Measurements from ENCODE around the gene DNAH14. TPM values are rescaled to one million over a fixed set of nuclear protein-coding genes. Genes with fewer than 3 reads are reported as not detected.

DNAH14 gene
- total and polyA plus RNA-seq, 2 experiments from 2014 or later = 55.3 to 80.2 TPM

DNA sequence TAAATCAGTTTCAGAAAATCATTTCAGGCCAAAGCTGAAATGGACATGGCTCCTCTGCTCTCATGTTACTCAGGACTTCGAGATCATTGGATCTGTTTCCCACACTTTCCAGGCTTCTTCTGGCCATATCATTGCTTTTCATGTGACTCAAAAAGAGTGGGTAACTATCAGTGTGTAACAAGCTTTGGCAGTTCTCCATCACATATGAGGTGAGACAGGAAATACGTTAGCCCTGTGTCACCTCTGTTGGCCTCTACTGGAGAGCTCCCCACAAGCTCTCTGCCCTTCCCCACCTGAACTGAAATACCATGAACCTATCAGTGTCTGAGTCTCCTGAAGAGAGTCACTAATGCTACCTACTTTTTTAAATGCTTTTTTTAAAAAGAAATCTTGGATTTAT is 370.1 kb downstream of the DNAH14 start:
- Histone ChIP-seq H3K4me2 (no peak overlapping the region), H3F3A (replicated peaks; ENCODE audit: low read depth) (no peaks in the 10 kb centered on the region), H3K36me3 (ENCODE audit: insufficient read depth) (no peaks in the 10 kb centered on the region), H3K27ac (ENCODE audit: low read depth) (no peak overlapping the region), H3K4me3 (no peak overlapping the region), H3K27me3 (ENCODE audit: insufficient read depth) (no peaks in the 10 kb centered on the region), H3K9me2 (ENCODE audit: insufficient read depth) (no peaks in the 10 kb centered on the region), H3K79me2 (replicated peaks; ENCODE audit: insufficient read depth) (no peaks in the 10 kb centered on the region), H4K20me1 (replicated peaks; ENCODE audit: insufficient read depth) (no peaks in the 10 kb centered on the region), H2AFZ (no peak overlapping the region), H3K4me1 (ENCODE audit: insufficient read depth) (no peaks in the 10 kb centered on the region)
- no peak overlapping the region for H3K27ac Mint-ChIP-seq
- H3K4me1 Mint-ChIP-seq = no peaks in the 10 kb centered on the region
- no peak for ATAC-seq
- H3K9me3 Mint-ChIP-seq = peaks cover 5% of the 10 kb centered on the region; the same call in 2 of the 3 replicates
- H3K36me3 Mint-ChIP-seq (ENCODE audit: low read depth) = no peaks in the 10 kb centered on the region
- DNase-seq (ENCODE audit: low spot score) = no peak
- TF ChIP-seq, protein P1, sequence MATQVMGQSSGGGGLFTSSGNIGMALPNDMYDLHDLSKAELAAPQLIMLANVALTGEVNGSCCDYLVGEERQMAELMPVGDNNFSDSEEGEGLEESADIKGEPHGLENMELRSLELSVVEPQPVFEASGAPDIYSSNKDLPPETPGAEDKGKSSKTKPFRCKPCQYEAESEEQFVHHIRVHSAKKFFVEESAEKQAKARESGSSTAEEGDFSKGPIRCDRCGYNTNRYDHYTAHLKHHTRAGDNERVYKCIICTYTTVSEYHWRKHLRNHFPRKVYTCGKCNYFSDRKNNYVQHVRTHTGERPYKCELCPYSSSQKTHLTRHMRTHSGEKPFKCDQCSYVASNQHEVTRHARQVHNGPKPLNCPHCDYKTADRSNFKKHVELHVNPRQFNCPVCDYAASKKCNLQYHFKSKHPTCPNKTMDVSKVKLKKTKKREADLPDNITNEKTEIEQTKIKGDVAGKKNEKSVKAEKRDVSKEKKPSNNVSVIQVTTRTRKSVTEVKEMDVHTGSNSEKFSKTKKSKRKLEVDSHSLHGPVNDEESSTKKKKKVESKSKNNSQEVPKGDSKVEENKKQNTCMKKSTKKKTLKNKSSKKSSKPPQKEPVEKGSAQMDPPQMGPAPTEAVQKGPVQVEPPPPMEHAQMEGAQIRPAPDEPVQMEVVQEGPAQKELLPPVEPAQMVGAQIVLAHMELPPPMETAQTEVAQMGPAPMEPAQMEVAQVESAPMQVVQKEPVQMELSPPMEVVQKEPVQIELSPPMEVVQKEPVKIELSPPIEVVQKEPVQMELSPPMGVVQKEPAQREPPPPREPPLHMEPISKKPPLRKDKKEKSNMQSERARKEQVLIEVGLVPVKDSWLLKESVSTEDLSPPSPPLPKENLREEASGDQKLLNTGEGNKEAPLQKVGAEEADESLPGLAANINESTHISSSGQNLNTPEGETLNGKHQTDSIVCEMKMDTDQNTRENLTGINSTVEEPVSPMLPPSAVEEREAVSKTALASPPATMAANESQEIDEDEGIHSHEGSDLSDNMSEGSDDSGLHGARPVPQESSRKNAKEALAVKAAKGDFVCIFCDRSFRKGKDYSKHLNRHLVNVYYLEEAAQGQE (IDR thresholded peaks at IDR 0.05; ENCODE audit: unreplicated experiment) = no peak
- no peak for TF ChIP-seq EZH2 (IDR thresholded peaks at IDR 0.05; ENCODE audit: low read depth, unreplicated experiment)
- TF ChIP-seq CREB1 (CRISPR knock-in tag; IDR thresholded peaks at IDR 0.05; ENCODE audit: low read depth) = no peak
- no peak for TF ChIP-seq JUNB (IDR thresholded peaks at IDR 0.05; ENCODE audit: unreplicated experiment)
- H3K27me3 Mint-ChIP-seq (ENCODE audit: insufficient read depth, low read depth, poor library complexity) = peaks cover 3% of the 10 kb centered on the region
- no peak overlapping the region for H3K4me3 Mint-ChIP-seq

DNA sequence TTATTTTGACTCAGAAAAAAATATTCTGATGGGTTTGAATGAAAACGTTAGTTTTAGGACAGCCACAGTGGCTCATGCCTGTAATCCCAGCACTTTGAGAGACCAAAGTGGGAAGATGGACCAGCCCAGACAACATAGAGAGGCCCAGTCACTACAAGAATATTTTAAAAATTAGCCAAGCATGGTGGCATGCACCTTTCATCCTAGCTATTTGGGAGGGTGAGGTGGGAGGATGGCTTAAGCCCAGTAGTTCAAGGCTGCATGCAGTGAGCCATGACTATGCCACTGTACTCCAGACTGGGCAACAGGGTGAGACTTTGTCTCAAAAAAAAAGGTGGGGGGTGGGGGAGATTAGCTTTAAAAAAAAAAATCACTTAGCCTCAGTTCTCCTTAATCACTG is 370.9 kb downstream of the DNAH14 start:
- peaks cover 3% of the 10 kb centered on the region for H3K27me3 Mint-ChIP-seq (ENCODE audit: insufficient read depth, low read depth, poor library complexity)
- H3K9me3 Mint-ChIP-seq = no peaks in the 10 kb centered on the region
- no peaks in the 10 kb centered on the region for H3K36me3 ChIP-seq (ENCODE audit: insufficient read depth)
- H2AFZ ChIP-seq = no peak overlapping the region
- H3K9me2 ChIP-seq (ENCODE audit: insufficient read depth) = no peaks in the 10 kb centered on the region; the same call in 1 of the 2 replicates
- H4K20me1 ChIP-seq (replicated peaks; ENCODE audit: insufficient read depth) = no peaks in the 10 kb centered on the region
- no peak overlapping the region for H3K4me3 Mint-ChIP-seq
- no peaks in the 10 kb centered on the region for H3F3A ChIP-seq (replicated peaks; ENCODE audit: low read depth)
- ATAC-seq = no peak
- H3K4me1 ChIP-seq (ENCODE audit: insufficient read depth) = no peaks in the 10 kb centered on the region
- no peak overlapping the region for H3K4me2 ChIP-seq
- H3K79me2 ChIP-seq (replicated peaks; ENCODE audit: insufficient read depth) = no peaks in the 10 kb centered on the region
- no peaks in the 10 kb centered on the region for H3K4me1 Mint-ChIP-seq
- H3K27ac Mint-ChIP-seq = no peak overlapping the region
- no peak overlapping the region for H3K27ac ChIP-seq (ENCODE audit: low read depth)
- no peaks in the 10 kb centered on the region for H3K36me3 Mint-ChIP-seq (ENCODE audit: low read depth)
- no peak overlapping the region for H3K4me3 ChIP-seq
- DNase-seq (ENCODE audit: low spot score) = no peak
- no peaks in the 10 kb centered on the region for H3K27me3 ChIP-seq (ENCODE audit: insufficient read depth)
- TF ChIP-seq POLR2AphosphoS5 (IDR thresholded peaks at IDR 0.05; ENCODE audit: low read depth) (no peak), STAT1 (IDR thresholded peaks at IDR 0.05; ENCODE audit: unreplicated experiment) (no peak), ZNF331 (CRISPR knock-in tag; IDR thresholded peaks at IDR 0.05; ENCODE audit: low read depth) (no peak), NANOG (IDR thresholded peaks at IDR 0.05; ENCODE audit: borderline replicate concordance) (no peak), EZH2phosphoT487 (IDR thresholded peaks at IDR 0.05; ENCODE audit: unreplicated experiment) (no peak), JUNB (IDR thresholded peaks at IDR 0.05; ENCODE audit: unreplicated experiment) (no peak), ZNF114 (CRISPR knock-in tag; IDR thresholded peaks at IDR 0.05) (no peak), CREB1 (CRISPR knock-in tag; IDR thresholded peaks at IDR 0.05; ENCODE audit: low read depth) (no peak), EZH2 (IDR thresholded peaks at IDR 0.05; ENCODE audit: low read depth, unreplicated experiment) (no peak)
- TF ChIP-seq, protein P1 (IDR thresholded peaks at IDR 0.05; ENCODE audit: unreplicated experiment) = no peak
- TF ChIP-seq, protein P2, sequence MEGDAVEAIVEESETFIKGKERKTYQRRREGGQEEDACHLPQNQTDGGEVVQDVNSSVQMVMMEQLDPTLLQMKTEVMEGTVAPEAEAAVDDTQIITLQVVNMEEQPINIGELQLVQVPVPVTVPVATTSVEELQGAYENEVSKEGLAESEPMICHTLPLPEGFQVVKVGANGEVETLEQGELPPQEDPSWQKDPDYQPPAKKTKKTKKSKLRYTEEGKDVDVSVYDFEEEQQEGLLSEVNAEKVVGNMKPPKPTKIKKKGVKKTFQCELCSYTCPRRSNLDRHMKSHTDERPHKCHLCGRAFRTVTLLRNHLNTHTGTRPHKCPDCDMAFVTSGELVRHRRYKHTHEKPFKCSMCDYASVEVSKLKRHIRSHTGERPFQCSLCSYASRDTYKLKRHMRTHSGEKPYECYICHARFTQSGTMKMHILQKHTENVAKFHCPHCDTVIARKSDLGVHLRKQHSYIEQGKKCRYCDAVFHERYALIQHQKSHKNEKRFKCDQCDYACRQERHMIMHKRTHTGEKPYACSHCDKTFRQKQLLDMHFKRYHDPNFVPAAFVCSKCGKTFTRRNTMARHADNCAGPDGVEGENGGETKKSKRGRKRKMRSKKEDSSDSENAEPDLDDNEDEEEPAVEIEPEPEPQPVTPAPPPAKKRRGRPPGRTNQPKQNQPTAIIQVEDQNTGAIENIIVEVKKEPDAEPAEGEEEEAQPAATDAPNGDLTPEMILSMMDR (conservative IDR thresholded peaks at IDR 0.05; ENCODE audit: low read depth in 2 of 2) = no peak
- TF ChIP-seq, protein P3, sequence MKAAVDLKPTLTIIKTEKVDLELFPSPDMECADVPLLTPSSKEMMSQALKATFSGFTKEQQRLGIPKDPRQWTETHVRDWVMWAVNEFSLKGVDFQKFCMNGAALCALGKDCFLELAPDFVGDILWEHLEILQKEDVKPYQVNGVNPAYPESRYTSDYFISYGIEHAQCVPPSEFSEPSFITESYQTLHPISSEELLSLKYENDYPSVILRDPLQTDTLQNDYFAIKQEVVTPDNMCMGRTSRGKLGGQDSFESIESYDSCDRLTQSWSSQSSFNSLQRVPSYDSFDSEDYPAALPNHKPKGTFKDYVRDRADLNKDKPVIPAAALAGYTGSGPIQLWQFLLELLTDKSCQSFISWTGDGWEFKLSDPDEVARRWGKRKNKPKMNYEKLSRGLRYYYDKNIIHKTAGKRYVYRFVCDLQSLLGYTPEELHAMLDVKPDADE (IDR thresholded peaks at IDR 0.05) = no peak

All from GM23338 (cell line).